OCI-LY1 (cell line): Measurements from ENCODE around the gene CCDC97.

ENCODE experiments used
- CTCF ChIP-seq: fragments of 200-600 bp; sonication (generic), shearing (Covaris generic); IDR thresholded peaks from 2 replicates; pipeline ENCODE4 v1.5.1; 2017; ENCODE audit warnings: mild to moderate bottlenecking, antibody characterized with exemption, low read length, moderate library complexity, mixed read lengths
- EZH2 ChIP-seq: fragments of 200-600 bp; sonication (generic), shearing (Covaris generic); IDR thresholded peaks from 2 replicates; pipeline ENCODE4 v1.8.0; 2017; ENCODE audit warnings: borderline replicate concordance, mixed run types, mild to moderate bottlenecking, antibody characterized with exemption, low read length, moderate library complexity, mixed read lengths

DNA sequence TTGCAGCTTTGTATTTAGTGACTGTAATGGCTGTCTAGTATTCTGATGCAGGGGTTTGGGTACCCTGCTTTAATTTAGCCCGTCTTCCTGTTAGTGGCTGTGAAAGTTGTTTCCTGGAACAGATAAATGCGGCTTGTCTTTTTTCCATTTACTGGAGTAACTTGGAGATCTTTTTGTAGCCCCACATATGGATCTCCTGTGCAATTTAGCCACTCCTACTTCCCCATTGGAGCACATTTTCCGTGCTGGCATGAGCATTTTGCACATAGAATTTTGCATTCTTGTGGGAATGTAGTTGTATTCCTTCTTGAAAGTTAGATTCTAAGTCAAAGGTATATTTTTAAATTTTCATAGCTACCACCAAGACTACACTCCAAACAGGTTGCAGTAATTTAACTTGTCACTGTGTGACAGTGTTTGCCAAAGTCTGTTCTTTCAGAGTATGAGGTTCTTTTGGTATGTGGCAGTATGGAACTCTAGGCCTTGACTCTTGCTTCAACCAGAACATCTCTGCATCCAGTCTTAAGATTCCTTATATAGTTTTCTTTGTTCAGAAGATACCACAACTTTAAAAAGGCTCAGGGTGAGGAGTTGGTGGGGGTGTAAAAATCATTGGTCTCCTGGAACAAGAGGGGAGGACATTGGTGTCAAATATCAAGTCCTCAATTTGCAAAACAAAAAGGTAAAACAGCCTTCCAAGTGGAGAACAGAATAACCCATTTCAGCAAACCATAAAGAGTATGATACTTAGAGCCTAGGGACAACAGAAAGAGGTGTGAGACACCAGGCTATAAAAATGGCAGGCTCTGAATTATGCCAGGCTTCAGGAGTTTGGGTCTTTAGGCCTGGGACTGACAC is 21.1 kb upstream of the CCDC97 start:
- no peak for TF ChIP-seq CTCF
- no peak for TF ChIP-seq EZH2
